Measurements from ENCODE around the gene DOHH. TPM values are rescaled to one million over a fixed set of nuclear protein-coding genes. Genes with fewer than 3 reads are reported as not detected.

Gene DOHH
- total RNA-seq, 1 experiment from 2014 or later = 51.4 TPM

GRCh38 chr19:3475449-3475848 lies 25.0 kb downstream of the DOHH start:
- Histone ChIP-seq H3K4me1 (ENCODE audit: insufficient read depth, low read length) (no peaks in the 10 kb centered on the region), H3K36me3 (ENCODE audit: low read depth, low read length) (no peaks in the 10 kb centered on the region), H4K20me1 (ENCODE audit: low read length) (no peaks in the 10 kb centered on the region), H3K9me2 (replicated peaks; ENCODE audit: low read length) (no peaks in the 10 kb centered on the region), H3F3A (ENCODE audit: low read length, unreplicated experiment) (no peaks in the 10 kb centered on the region), H3K79me2 (ENCODE audit: low read length) (no peaks in the 10 kb centered on the region), H3K9me3 (ENCODE audit: low read length) (no peaks in the 10 kb centered on the region), H3K4me2 (ENCODE audit: low read length) (no peak overlapping the region), H3K27ac (ENCODE audit: low read length) (no peak overlapping the region), H3K4me3 (ENCODE audit: low read length) (no peak overlapping the region), H3K27me3 (ENCODE audit: low read length) (no peaks in the 10 kb centered on the region), H3K9ac (ENCODE audit: low read length) (no peak overlapping the region), H2AFZ (ENCODE audit: low read length) (no peak overlapping the region)
- no peak for ATAC-seq
- intact Hi-C loops (cut with micrococcal nuclease) = no loop called here
- TF ChIP-seq EZH2phosphoT487 (IDR thresholded peaks at IDR 0.05; ENCODE audit: borderline replicate concordance, low read length) (no peak), CTCF (conservative IDR thresholded peaks at IDR 0.05; ENCODE audit: low read depth, low read length) (no peak), EZH2 (IDR thresholded peaks at IDR 0.05; ENCODE audit: low read length, unreplicated experiment) (no peak)
- POLR2A ChIA-PET (ENCODE audit: unreplicated experiment) = no interaction called here
- BruUV-seq (replicated peaks) = no TSS peak
- no peak for DNase-seq
- CTCF ChIA-PET = no interaction called here

GRCh38 chr19:3474614-3475013 lies 25.9 kb downstream of the DOHH start:
- H3K4me1 ChIP-seq (ENCODE audit: insufficient read depth, low read length) = no peaks in the 10 kb centered on the region
- H3F3A ChIP-seq (ENCODE audit: low read length, unreplicated experiment) = no peaks in the 10 kb centered on the region
- TF ChIP-seq EZH2phosphoT487 (IDR thresholded peaks at IDR 0.05; ENCODE audit: borderline replicate concordance, low read length) = no peak
- no peak for TF ChIP-seq EZH2 (IDR thresholded peaks at IDR 0.05; ENCODE audit: low read length, unreplicated experiment)
- TF ChIP-seq CTCF (conservative IDR thresholded peaks at IDR 0.05; ENCODE audit: low read depth, low read length) = no peak
- H3K9ac ChIP-seq (ENCODE audit: low read length) = no peak overlapping the region
- no peaks in the 10 kb centered on the region for H3K79me2 ChIP-seq (ENCODE audit: low read length)
- ATAC-seq (no peak), DNase-seq (no peak)
- no peak overlapping the region for H3K27ac ChIP-seq (ENCODE audit: low read length)
- POLR2A ChIA-PET (ENCODE audit: unreplicated experiment) = no interaction called here
- no peak overlapping the region for H3K4me3 ChIP-seq (ENCODE audit: low read length)
- CTCF ChIA-PET = no interaction called here
- no peaks in the 10 kb centered on the region for H3K36me3 ChIP-seq (ENCODE audit: low read depth, low read length)
- intact Hi-C loops (cut with micrococcal nuclease) = no loop called here
- no peaks in the 10 kb centered on the region for H4K20me1 ChIP-seq (ENCODE audit: low read length)
- no TSS peak for BruUV-seq (replicated peaks)
- H3K9me2 ChIP-seq (replicated peaks; ENCODE audit: low read length) = no peaks in the 10 kb centered on the region
- no peaks in the 10 kb centered on the region for H3K27me3 ChIP-seq (ENCODE audit: low read length)
- H3K4me2 ChIP-seq (ENCODE audit: low read length) = no peak overlapping the region
- H2AFZ ChIP-seq (ENCODE audit: low read length) = no peak overlapping the region
- H3K9me3 ChIP-seq (ENCODE audit: low read length) = no peaks in the 10 kb centered on the region

- Histone ChIP-seq H3K36me3 (ENCODE audit: low read depth, low read length) (no peaks in the 10 kb centered on the region), H3F3A (ENCODE audit: low read length, unreplicated experiment) (no peaks in the 10 kb centered on the region), H2AFZ (ENCODE audit: low read length) (no peak overlapping the region), H3K4me1 (ENCODE audit: insufficient read depth, low read length) (no peaks in the 10 kb centered on the region), H4K20me1 (ENCODE audit: low read length) (no peaks in the 10 kb centered on the region), H3K9me2 (replicated peaks; ENCODE audit: low read length) (no peaks in the 10 kb centered on the region), H3K4me3 (ENCODE audit: low read length) (no peak overlapping the region), H3K79me2 (ENCODE audit: low read length) (no peaks in the 10 kb centered on the region), H3K27me3 (ENCODE audit: low read length) (no peaks in the 10 kb centered on the region), H3K9ac (ENCODE audit: low read length) (no peak overlapping the region), H3K27ac (ENCODE audit: low read length) (no peak overlapping the region), H3K4me2 (ENCODE audit: low read length) (no peak overlapping the region), H3K9me3 (ENCODE audit: low read length) (no peaks in the 10 kb centered on the region)
- TF ChIP-seq CTCF (conservative IDR thresholded peaks at IDR 0.05; ENCODE audit: low read depth, low read length) (no peak), EZH2phosphoT487 (IDR thresholded peaks at IDR 0.05; ENCODE audit: borderline replicate concordance, low read length) (no peak), EZH2 (IDR thresholded peaks at IDR 0.05; ENCODE audit: low read length, unreplicated experiment) (no peak)
- ATAC-seq (no peak), DNase-seq (no peak)
- intact Hi-C loops (cut with micrococcal nuclease) = no loop called here
- CTCF ChIA-PET = no interaction called here
- BruUV-seq (replicated peaks) = no TSS peak
- POLR2A ChIA-PET (ENCODE audit: unreplicated experiment) = no interaction called here
Measured at GRCh38 chr19:3474010-3474409, 26.5 kb downstream of the DOHH start.

Data from PC-3 (cell line).